GM12873 (cell line): ENCODE measurements around the gene C1QL3.

Experiments used
- CTCF ChIP-seq: IDR thresholded peaks from 2 replicates; pipeline ENCODE4 v1.5.1; 2012; ENCODE audit warnings: low read depth, mild to moderate bottlenecking, moderate library complexity, low read length, control low read depth; ENCODE audit not compliant: insufficient read depth; ENCODE audit errors: missing control alignments

The C1QL3 gene

GRCh38 chr10:16493884-16494536 lies 27.7 kb downstream of the C1QL3 start:
- TF ChIP-seq CTCF, result no peak

GRCh38 chr10:16491933-16492332 lies 29.7 kb downstream of the C1QL3 start:
- TF ChIP-seq CTCF, result no peak

GRCh38 chr10:16490511-16490910 lies 31.2 kb downstream of the C1QL3 start:
- no peak for TF ChIP-seq CTCF

GRCh38 chr10:16483241-16483917 lies 38.3 kb downstream of the C1QL3 start:
- TF ChIP-seq CTCF, result no peak

GRCh38 chr10:16481052-16481728 lies 40.5 kb downstream of the C1QL3 start:
- TF ChIP-seq CTCF, result no peak

- TF ChIP-seq CTCF, result no peak
Observed at GRCh38 chr10:16478801-16479200, 42.9 kb downstream of the C1QL3 start.

- no peak for TF ChIP-seq CTCF
Observed at GRCh38 chr10:16477757-16478156, 43.9 kb downstream of the C1QL3 start.
